HepG2 (cell line): ENCODE results near the gene HAP1. TPM values are rescaled to one million over a fixed set of nuclear protein-coding genes. Genes with fewer than 3 reads are reported as not detected.

ENCODE experiments used
- ARID4A ChIP-seq: sonication (generic); formaldehyde crosslinking; IDR thresholded peaks from 2 replicates; pipeline ENCODE4 v1.5.0; 2020; ENCODE audit warnings: mild to moderate bottlenecking, missing genetic modification reagents, borderline replicate concordance
- CC2D1A ChIP-seq: sonication (generic); formaldehyde crosslinking; IDR thresholded peaks from 2 replicates; pipeline ENCODE4 v1.8.1; 2023; ENCODE audit warnings: mild to moderate bottlenecking, missing genetic modification reagents
- CENPX ChIP-seq: sonication (generic); formaldehyde crosslinking; IDR thresholded peaks from 2 replicates; pipeline ENCODE4 v1.9.0; 2021; ENCODE audit warnings: mild to moderate bottlenecking, missing genetic modification reagents, moderate library complexity
- POLR2AphosphoS5 ChIP-seq: IDR thresholded peaks from 2 replicates; pipeline ENCODE4 v1.6.1; 2012; ENCODE audit warnings: low read depth, low read length
- RNF219 ChIP-seq: sonication (generic); formaldehyde crosslinking; IDR thresholded peaks from 2 replicates; pipeline ENCODE4 v1.5.0; 2020; ENCODE audit warnings: mild to moderate bottlenecking, missing genetic modification reagents
- ZNF235 ChIP-seq: sonication (generic); formaldehyde crosslinking; IDR thresholded peaks from 2 replicates; pipeline ENCODE4 v1.8.1; 2023; ENCODE audit warnings: mild to moderate bottlenecking, missing genetic modification reagents, borderline replicate concordance
- ZNF329 ChIP-seq: sonication (generic); formaldehyde crosslinking; IDR thresholded peaks from 2 replicates; pipeline ENCODE4 v1.9.0; 2021; ENCODE audit warnings: low read depth, mild to moderate bottlenecking, missing genetic modification reagents
- ZNF644 ChIP-seq: IDR thresholded peaks from 2 replicates; pipeline ENCODE4 v1.6.1; 2016; ENCODE audit warnings: low read depth
- polyA plus RNA-seq, 8 experiments: library from polyadenylated mRNA; depleted of rRNA in 3 of 8; stranded (reverse) in 7 of 8; unstranded in 1 of 8; fragments of >200 nt; fragmentation: Illumina TruSeq in 4 of 8; extraction: Trizol in 4 of 8; gene quantifications; 2 replicates each; pipeline versions ENCODE4 v1.2.1 to v1.2.3, GENCODE V29; 2011 to 2016; ENCODE audit warnings: low read depth in 4 of 8, missing spikeins in 1 of 8, mixed read lengths in 1 of 8; ENCODE audit not compliant: insufficient read depth in 1 of 8
- total RNA-seq, 5 experiments: library from RNA; depleted of rRNA; stranded (reverse); fragments of >200 nt; fragmentation: Illumina TruSeq; extraction: Trizol; gene quantifications; 2 replicates each; pipeline ENCODE4 v1.2.3, GENCODE V29; 2016; ENCODE audit warnings: low read depth in 1 of 5
- TF ChIP-seq, protein P1 (sequence below): sonication (generic); formaldehyde crosslinking; IDR thresholded peaks from 2 replicates; pipeline ENCODE4 v1.4.0; 2020; ENCODE audit warnings: mild to moderate bottlenecking, missing genetic modification reagents
- TF ChIP-seq, protein P2 (sequence below): sonication (generic); formaldehyde crosslinking; IDR thresholded peaks from 2 replicates; pipeline ENCODE4 v1.9.0; 2021; ENCODE audit warnings: missing genetic modification reagents, mild to moderate bottlenecking, borderline replicate concordance
- TF ChIP-seq, protein P3 (sequence below): sonication (generic); formaldehyde crosslinking; IDR thresholded peaks from 2 replicates; pipeline ENCODE4 v1.9.0; 2021; ENCODE audit warnings: missing genetic modification reagents, borderline replicate concordance
- TF ChIP-seq, protein P4 (sequence below): sonication (generic); formaldehyde crosslinking; conservative IDR thresholded peaks from 2 replicates; pipeline ENCODE4 v1.4.0; 2020; ENCODE audit warnings: missing genetic modification reagents
- TF ChIP-seq, protein P5 (sequence below): IDR thresholded peaks from 2 replicates; pipeline ENCODE4 v1.6.1; 2018; ENCODE audit warnings: missing genetic modification reagents

Gene HAP1
- total and polyA plus RNA-seq, 2 of the 13 experiments (the other 11 are each of a cell fraction or from before 2014, with no cell fraction given), result 0.07 TPM

DNA sequence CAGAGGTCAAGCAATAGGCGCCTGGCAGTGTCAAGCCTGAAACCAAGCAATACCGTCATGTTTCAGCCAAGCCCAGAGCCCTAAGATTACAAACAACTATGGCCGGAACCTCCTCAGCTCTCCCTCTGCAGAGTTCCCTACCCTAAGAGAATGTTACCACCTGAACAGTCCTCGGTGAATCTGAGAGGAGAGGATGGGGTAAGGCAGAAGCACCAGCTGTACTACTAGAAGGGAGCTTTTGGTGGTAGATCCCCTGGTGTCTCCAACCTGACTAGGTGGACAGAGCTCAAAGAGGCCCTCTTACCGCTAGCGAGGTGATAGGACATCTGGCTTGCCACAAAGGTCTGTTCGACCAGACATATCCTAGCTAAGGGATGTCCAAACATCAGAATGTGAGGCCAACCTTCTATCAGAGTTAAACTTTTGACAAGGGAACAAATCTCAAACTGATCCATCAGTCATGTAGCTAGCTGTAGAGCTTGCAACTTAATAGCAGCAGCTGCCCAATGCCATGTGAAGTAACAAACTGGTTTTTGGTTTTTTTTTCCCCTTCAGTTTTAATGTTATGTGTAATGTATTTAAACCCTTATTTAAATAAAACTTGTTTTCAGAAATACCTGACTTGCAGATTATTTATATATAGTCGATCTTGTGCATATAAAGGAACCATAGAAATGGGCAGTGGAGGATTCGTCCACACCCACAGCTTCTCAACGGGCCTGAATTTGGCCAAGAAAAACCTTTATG, 43.2 kb downstream of the HAP1 start (continued):
- TF ChIP-seq POLR2AphosphoS5 (peak; percentile 24; the same call in 1 of the 2 replicates), ZNF644 (CRISPR knock-in tag) (no peak), ZNF235 (CRISPR knock-in tag) (no peak), ARID4A (CRISPR knock-in tag) (no peak), CC2D1A (0 out of 2 replicates have a peak, but pooled peaks have one; percentile 43), RNF219 (no peak), ZNF329 (no peak), CENPX (no peak)
- TF ChIP-seq, protein P1, sequence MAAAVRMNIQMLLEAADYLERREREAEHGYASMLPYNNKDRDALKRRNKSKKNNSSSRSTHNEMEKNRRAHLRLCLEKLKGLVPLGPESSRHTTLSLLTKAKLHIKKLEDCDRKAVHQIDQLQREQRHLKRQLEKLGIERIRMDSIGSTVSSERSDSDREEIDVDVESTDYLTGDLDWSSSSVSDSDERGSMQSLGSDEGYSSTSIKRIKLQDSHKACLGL (CRISPR knock-in tag), result no peak
- TF ChIP-seq, protein P2, sequence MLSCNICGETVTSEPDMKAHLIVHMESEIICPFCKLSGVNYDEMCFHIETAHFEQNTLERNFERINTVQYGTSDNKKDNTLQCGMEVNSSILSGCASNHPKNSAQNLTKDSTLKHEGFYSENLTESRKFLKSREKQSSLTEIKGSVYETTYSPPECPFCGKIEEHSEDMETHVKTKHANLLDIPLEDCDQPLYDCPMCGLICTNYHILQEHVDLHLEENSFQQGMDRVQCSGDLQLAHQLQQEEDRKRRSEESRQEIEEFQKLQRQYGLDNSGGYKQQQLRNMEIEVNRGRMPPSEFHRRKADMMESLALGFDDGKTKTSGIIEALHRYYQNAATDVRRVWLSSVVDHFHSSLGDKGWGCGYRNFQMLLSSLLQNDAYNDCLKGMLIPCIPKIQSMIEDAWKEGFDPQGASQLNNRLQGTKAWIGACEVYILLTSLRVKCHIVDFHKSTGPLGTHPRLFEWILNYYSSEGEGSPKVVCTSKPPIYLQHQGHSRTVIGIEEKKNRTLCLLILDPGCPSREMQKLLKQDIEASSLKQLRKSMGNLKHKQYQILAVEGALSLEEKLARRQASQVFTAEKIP, result no peak
- TF ChIP-seq, protein P3, sequence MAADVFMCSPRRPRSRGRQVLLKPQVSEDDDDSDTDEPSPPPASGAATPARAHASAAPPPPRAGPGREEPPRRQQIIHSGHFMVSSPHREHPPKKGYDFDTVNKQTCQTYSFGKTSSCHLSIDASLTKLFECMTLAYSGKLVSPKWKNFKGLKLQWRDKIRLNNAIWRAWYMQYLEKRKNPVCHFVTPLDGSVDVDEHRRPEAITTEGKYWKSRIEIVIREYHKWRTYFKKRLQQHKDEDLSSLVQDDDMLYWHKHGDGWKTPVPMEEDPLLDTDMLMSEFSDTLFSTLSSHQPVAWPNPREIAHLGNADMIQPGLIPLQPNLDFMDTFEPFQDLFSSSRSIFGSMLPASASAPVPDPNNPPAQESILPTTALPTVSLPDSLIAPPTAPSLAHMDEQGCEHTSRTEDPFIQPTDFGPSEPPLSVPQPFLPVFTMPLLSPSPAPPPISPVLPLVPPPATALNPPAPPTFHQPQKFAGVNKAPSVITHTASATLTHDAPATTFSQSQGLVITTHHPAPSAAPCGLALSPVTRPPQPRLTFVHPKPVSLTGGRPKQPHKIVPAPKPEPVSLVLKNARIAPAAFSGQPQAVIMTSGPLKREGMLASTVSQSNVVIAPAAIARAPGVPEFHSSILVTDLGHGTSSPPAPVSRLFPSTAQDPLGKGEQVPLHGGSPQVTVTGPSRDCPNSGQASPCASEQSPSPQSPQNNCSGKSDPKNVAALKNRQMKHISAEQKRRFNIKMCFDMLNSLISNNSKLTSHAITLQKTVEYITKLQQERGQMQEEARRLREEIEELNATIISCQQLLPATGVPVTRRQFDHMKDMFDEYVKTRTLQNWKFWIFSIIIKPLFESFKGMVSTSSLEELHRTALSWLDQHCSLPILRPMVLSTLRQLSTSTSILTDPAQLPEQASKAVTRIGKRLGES, result no peak
- TF ChIP-seq, protein P4, sequence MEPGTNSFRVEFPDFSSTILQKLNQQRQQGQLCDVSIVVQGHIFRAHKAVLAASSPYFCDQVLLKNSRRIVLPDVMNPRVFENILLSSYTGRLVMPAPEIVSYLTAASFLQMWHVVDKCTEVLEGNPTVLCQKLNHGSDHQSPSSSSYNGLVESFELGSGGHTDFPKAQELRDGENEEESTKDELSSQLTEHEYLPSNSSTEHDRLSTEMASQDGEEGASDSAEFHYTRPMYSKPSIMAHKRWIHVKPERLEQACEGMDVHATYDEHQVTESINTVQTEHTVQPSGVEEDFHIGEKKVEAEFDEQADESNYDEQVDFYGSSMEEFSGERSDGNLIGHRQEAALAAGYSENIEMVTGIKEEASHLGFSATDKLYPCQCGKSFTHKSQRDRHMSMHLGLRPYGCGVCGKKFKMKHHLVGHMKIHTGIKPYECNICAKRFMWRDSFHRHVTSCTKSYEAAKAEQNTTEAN (CRISPR knock-in tag), result no peak
- TF ChIP-seq, protein P5, sequence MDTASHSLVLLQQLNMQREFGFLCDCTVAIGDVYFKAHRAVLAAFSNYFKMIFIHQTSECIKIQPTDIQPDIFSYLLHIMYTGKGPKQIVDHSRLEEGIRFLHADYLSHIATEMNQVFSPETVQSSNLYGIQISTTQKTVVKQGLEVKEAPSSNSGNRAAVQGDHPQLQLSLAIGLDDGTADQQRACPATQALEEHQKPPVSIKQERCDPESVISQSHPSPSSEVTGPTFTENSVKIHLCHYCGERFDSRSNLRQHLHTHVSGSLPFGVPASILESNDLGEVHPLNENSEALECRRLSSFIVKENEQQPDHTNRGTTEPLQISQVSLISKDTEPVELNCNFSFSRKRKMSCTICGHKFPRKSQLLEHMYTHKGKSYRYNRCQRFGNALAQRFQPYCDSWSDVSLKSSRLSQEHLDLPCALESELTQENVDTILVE, result no peak
